GM23338 (cell line): Measurements from ENCODE around the gene TCF12. TPM values are rescaled to one million over a fixed set of nuclear protein-coding genes. Genes with fewer than 3 reads are reported as not detected.

Experiments
- ATAC-seq: fragments of 200-7000 bp; cut with Tn5 transposase; 3 replicates; pipeline ENCODE4 v1.9.1; 2020
- DNase-seq: peaks from one replicate; pipeline ENCODE4 v3.0.0-alpha.2; 2015; ENCODE audit warnings: low spot score
- H2AFZ ChIP-seq: fragments of 200-600 bp; sonication (generic); 2 replicates; pipeline ENCODE4 v1.8.0; 2016; ENCODE audit warnings: antibody characterized with exemption, mild to moderate bottlenecking, moderate library complexity
- H3F3A ChIP-seq: fragments of 200-600 bp; sonication (generic); replicated peaks from 2 replicates; pipeline ENCODE4 v1.8.0; 2017; ENCODE audit warnings: antibody characterized with exemption, mixed run types, low read depth
- H3K27ac ChIP-seq: fragments of 200-600 bp; sonication (generic); 2 replicates; pipeline ENCODE4 v1.6.1; 2016; ENCODE audit warnings: low read depth
- H3K27me3 ChIP-seq: fragments of 200-600 bp; sonication (generic); 2 replicates; pipeline ENCODE4 v1.8.0; 2016; ENCODE audit warnings: mild to moderate bottlenecking, mixed run types, moderate library complexity; ENCODE audit not compliant: insufficient read depth
- H3K36me3 ChIP-seq: fragments of 200-600 bp; sonication (generic); 2 replicates; pipeline ENCODE4 v1.8.0; 2016; ENCODE audit warnings: mild to moderate bottlenecking; ENCODE audit not compliant: insufficient read depth
- H3K4me1 ChIP-seq: fragments of 200-600 bp; sonication (generic); 2 replicates; pipeline ENCODE4 v1.8.0; 2016; ENCODE audit warnings: mild to moderate bottlenecking, moderate library complexity; ENCODE audit not compliant: insufficient read depth
- H3K4me2 ChIP-seq: fragments of 200-600 bp; sonication (generic); 2 replicates; pipeline ENCODE4 v1.7.1; 2017; ENCODE audit warnings: mixed run types
- H3K4me3 ChIP-seq: fragments of 200-600 bp; sonication (generic); 2 replicates; pipeline ENCODE4 v1.6.1; 2016; ENCODE audit warnings: mixed run types
- H3K79me2 ChIP-seq: fragments of 200-600 bp; sonication (generic); replicated peaks from 2 replicates; pipeline ENCODE4 v1.8.0; 2017; ENCODE audit warnings: mild to moderate bottlenecking; ENCODE audit not compliant: insufficient read depth
- H3K9me2 ChIP-seq: fragments of 200-600 bp; sonication (generic); 2 replicates; pipeline ENCODE4 v1.8.0; 2017; ENCODE audit not compliant: insufficient read depth
- H4K20me1 ChIP-seq: fragments of 200-600 bp; sonication (generic); replicated peaks from 2 replicates; pipeline ENCODE4 v1.8.0; 2017; ENCODE audit warnings: mild to moderate bottlenecking; ENCODE audit not compliant: insufficient read depth
- H3K27ac Mint-ChIP-seq: 2 replicates; pipeline ENCODE4 v1.8.0; 2020; ENCODE audit warnings: inconsistent platforms, mild to moderate bottlenecking, moderate library complexity, mixed read lengths
- H3K27me3 Mint-ChIP-seq: 3 replicates; pipeline ENCODE4 v1.8.0; 2022; ENCODE audit warnings: low read depth, mild to moderate bottlenecking, moderate library complexity, mixed read lengths, inconsistent platforms; ENCODE audit not compliant: insufficient read depth, poor library complexity
- H3K36me3 Mint-ChIP-seq: 3 replicates; pipeline ENCODE4 v1.8.0; 2021; ENCODE audit warnings: low read depth, mild to moderate bottlenecking, inconsistent platforms, moderate library complexity, mixed read lengths
- H3K4me1 Mint-ChIP-seq: 3 replicates; pipeline ENCODE4 v1.8.0; 2020; ENCODE audit warnings: mild to moderate bottlenecking, inconsistent platforms, mixed read lengths
- H3K4me3 Mint-ChIP-seq: 3 replicates; pipeline ENCODE4 v1.8.0; 2021; ENCODE audit warnings: moderate library complexity, mild to moderate bottlenecking, inconsistent platforms, mixed read lengths
- H3K9me3 Mint-ChIP-seq: 3 replicates; pipeline ENCODE4 v1.8.0; 2020; ENCODE audit warnings: moderate library complexity, mild to moderate bottlenecking, inconsistent platforms, mixed read lengths
- CREB1 ChIP-seq: fragments of 250-450 bp; sonication (Bioruptor Pico); IDR thresholded peaks from 2 replicates; pipeline ENCODE4 v1.5.0; 2020; ENCODE audit warnings: low read depth, mild to moderate bottlenecking, moderate library complexity
- EZH2 ChIP-seq: fragments of 200-600 bp; sonication (generic); IDR thresholded peaks from one replicate; pipeline ENCODE4 v1.8.0; 2017; ENCODE audit warnings: antibody characterized with exemption, mild to moderate bottlenecking, low read depth; ENCODE audit not compliant: unreplicated experiment
- EZH2phosphoT487 ChIP-seq: fragments of 200-600 bp; sonication (generic); IDR thresholded peaks from one replicate; pipeline ENCODE4 v1.8.1; 2018; ENCODE audit warnings: antibody characterized with exemption; ENCODE audit not compliant: unreplicated experiment
- JUNB ChIP-seq: IDR thresholded peaks from one replicate; pipeline ENCODE4 v1.6.1; 2016; ENCODE audit warnings: antibody characterized with exemption; ENCODE audit not compliant: unreplicated experiment
- NANOG ChIP-seq: IDR thresholded peaks from 2 replicates; pipeline ENCODE4 v1.6.1; 2016; ENCODE audit warnings: antibody characterized with exemption, borderline replicate concordance
- POLR2AphosphoS5 ChIP-seq: IDR thresholded peaks from 2 replicates; pipeline ENCODE4 v1.6.1; 2016; ENCODE audit warnings: antibody characterized with exemption, low read depth
- STAT1 ChIP-seq: IDR thresholded peaks from one replicate; pipeline ENCODE4 v1.6.1; 2016; ENCODE audit warnings: antibody characterized with exemption; ENCODE audit not compliant: unreplicated experiment
- ZNF114 ChIP-seq: fragments of 250-450 bp; sonication (Bioruptor Pico); IDR thresholded peaks from 2 replicates; pipeline ENCODE4 v1.5.0; 2020; ENCODE audit warnings: mild to moderate bottlenecking, moderate library complexity
- ZNF331 ChIP-seq: fragments of 250-450 bp; sonication (Bioruptor Pico); IDR thresholded peaks from 2 replicates; pipeline ENCODE4 v1.5.0; 2020; ENCODE audit warnings: low read depth, mild to moderate bottlenecking, moderate library complexity
- polyA plus RNA-seq: library from polyadenylated mRNA; unstranded; fragments of >200 nt; fragmentation: Nextera tagmentation; extraction: Ambion mirVana; gene quantifications from 2 replicates; pipeline ENCODE4 v1.2.1, GENCODE V29; 2016
- total RNA-seq: library from RNA; depleted of rRNA; stranded (reverse); fragments of >200 nt; shearing (Covaris generic); gene quantifications from 2 replicates; pipeline ENCODE4 v1.2.3, GENCODE V29; 2014
- TF ChIP-seq, protein P1 (sequence below): IDR thresholded peaks from one replicate; pipeline ENCODE4 v1.6.1; 2018; ENCODE audit warnings: antibody characterized with exemption; ENCODE audit not compliant: unreplicated experiment
- TF ChIP-seq, protein P2 (sequence below): IDR thresholded peaks from 2 replicates; pipeline ENCODE4 v1.6.1; 2016; ENCODE audit warnings: antibody characterized with exemption
- TF ChIP-seq, protein P3 (sequence below): fragments of 250-450 bp; sonication (Bioruptor Pico); IDR thresholded peaks from 2 replicates; pipeline ENCODE4 v1.5.0; 2020; ENCODE audit warnings: mild to moderate bottlenecking, moderate library complexity
- TF ChIP-seq, protein P4 (sequence below), 2 experiments: fragments of 200-600 bp in 1 of 2; sonication (generic) in 1 of 2; conservative IDR thresholded peaks; 2 replicates each; pipeline versions ENCODE4 v1.5.1 to v1.6.1; 2016 to 2017; ENCODE audit warnings: antibody characterized with exemption in 2 of 2, low read depth in 2 of 2, mild to moderate bottlenecking in 2 of 2, moderate library complexity in 1 of 2

TCF12 gene
- total and polyA plus RNA-seq, 2 experiments from 2014 or later: 27.6 to 104 TPM

DNA sequence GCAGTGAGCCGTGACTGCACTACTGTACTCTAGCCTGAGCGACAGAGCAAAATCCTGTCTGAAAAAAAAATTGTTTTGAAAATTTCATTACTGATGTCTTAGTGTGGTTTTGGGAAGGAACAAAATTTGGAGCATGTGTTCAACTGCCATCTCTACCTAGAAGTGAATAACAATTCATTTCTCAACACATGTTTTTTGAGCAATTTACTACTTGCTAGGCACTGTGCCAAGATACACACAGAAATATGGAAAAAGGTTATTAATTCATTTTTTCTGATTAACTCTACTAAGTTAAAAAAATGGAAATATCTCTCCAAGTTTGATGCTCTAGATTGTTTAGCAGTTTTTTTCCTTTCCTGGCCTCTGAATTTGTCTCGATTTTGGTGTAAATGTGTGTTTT lies 5.2 kb upstream of the TCF12 start (continued):
- TF ChIP-seq, protein P1, sequence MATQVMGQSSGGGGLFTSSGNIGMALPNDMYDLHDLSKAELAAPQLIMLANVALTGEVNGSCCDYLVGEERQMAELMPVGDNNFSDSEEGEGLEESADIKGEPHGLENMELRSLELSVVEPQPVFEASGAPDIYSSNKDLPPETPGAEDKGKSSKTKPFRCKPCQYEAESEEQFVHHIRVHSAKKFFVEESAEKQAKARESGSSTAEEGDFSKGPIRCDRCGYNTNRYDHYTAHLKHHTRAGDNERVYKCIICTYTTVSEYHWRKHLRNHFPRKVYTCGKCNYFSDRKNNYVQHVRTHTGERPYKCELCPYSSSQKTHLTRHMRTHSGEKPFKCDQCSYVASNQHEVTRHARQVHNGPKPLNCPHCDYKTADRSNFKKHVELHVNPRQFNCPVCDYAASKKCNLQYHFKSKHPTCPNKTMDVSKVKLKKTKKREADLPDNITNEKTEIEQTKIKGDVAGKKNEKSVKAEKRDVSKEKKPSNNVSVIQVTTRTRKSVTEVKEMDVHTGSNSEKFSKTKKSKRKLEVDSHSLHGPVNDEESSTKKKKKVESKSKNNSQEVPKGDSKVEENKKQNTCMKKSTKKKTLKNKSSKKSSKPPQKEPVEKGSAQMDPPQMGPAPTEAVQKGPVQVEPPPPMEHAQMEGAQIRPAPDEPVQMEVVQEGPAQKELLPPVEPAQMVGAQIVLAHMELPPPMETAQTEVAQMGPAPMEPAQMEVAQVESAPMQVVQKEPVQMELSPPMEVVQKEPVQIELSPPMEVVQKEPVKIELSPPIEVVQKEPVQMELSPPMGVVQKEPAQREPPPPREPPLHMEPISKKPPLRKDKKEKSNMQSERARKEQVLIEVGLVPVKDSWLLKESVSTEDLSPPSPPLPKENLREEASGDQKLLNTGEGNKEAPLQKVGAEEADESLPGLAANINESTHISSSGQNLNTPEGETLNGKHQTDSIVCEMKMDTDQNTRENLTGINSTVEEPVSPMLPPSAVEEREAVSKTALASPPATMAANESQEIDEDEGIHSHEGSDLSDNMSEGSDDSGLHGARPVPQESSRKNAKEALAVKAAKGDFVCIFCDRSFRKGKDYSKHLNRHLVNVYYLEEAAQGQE: no peak

DNA sequence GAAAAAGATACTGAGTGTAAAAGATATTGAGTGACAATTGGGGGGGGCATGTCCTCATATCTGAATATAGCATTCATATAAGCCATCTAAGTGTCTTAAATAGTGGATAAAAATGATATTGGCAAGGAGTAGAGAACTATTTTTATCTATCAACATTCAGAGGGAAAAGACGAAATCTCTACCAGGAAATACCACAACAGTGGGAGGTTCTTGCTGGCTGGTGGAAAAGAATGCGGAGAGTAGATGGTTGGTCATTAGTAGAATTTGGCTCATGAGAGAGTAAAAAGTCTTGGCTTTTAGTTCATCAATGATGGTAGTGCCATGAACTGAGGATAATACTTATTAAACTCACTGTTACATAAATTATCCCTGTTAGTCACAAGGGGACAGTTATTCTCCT lies 4.8 kb upstream of the TCF12 start:
- H3K27me3 Mint-ChIP-seq: peaks cover 12% of the 10 kb centered on the region
- no peak overlapping the region for H2AFZ ChIP-seq
- no peak for ATAC-seq
- H3K36me3 Mint-ChIP-seq: peaks cover 19% of the 10 kb centered on the region
- H3K36me3 ChIP-seq: no peaks in the 10 kb centered on the region
- no peak overlapping the region for H3K27ac ChIP-seq
- H3F3A ChIP-seq: no peaks in the 10 kb centered on the region
- no peaks in the 10 kb centered on the region; the same call in 1 of the 2 replicates for H3K27me3 ChIP-seq
- H3K4me1 ChIP-seq: peaks cover 18% of the 10 kb centered on the region
- H3K79me2 ChIP-seq: 0 out of 2 replicates have a peak, but pooled peaks cover 3% of the 10 kb centered on the region
- no peak overlapping the region for H3K27ac Mint-ChIP-seq
- peaks cover 11% of the 10 kb centered on the region; the same call in 1 of the 3 replicates for H3K9me3 Mint-ChIP-seq
- H3K4me2 ChIP-seq: no peak overlapping the region
- H3K4me3 ChIP-seq: no peak overlapping the region
- no peaks in the 10 kb centered on the region for H4K20me1 ChIP-seq
- peak; percentile 38 for DNase-seq
- H3K4me3 Mint-ChIP-seq: no peak overlapping the region
- no peaks in the 10 kb centered on the region for H3K9me2 ChIP-seq
- H3K4me1 Mint-ChIP-seq: peaks cover 18% of the 10 kb centered on the region; the same call in 2 of the 3 replicates
- TF ChIP-seq, protein P2, sequence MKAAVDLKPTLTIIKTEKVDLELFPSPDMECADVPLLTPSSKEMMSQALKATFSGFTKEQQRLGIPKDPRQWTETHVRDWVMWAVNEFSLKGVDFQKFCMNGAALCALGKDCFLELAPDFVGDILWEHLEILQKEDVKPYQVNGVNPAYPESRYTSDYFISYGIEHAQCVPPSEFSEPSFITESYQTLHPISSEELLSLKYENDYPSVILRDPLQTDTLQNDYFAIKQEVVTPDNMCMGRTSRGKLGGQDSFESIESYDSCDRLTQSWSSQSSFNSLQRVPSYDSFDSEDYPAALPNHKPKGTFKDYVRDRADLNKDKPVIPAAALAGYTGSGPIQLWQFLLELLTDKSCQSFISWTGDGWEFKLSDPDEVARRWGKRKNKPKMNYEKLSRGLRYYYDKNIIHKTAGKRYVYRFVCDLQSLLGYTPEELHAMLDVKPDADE: no peak
- TF ChIP-seq EZH2phosphoT487 (no peak), EZH2 (no peak), ZNF114 (CRISPR knock-in tag) (no peak), JUNB (no peak), POLR2AphosphoS5 (no peak), NANOG (no peak), STAT1 (no peak), CREB1 (CRISPR knock-in tag) (no peak), ZNF331 (CRISPR knock-in tag) (no peak)
- TF ChIP-seq, protein P3, sequence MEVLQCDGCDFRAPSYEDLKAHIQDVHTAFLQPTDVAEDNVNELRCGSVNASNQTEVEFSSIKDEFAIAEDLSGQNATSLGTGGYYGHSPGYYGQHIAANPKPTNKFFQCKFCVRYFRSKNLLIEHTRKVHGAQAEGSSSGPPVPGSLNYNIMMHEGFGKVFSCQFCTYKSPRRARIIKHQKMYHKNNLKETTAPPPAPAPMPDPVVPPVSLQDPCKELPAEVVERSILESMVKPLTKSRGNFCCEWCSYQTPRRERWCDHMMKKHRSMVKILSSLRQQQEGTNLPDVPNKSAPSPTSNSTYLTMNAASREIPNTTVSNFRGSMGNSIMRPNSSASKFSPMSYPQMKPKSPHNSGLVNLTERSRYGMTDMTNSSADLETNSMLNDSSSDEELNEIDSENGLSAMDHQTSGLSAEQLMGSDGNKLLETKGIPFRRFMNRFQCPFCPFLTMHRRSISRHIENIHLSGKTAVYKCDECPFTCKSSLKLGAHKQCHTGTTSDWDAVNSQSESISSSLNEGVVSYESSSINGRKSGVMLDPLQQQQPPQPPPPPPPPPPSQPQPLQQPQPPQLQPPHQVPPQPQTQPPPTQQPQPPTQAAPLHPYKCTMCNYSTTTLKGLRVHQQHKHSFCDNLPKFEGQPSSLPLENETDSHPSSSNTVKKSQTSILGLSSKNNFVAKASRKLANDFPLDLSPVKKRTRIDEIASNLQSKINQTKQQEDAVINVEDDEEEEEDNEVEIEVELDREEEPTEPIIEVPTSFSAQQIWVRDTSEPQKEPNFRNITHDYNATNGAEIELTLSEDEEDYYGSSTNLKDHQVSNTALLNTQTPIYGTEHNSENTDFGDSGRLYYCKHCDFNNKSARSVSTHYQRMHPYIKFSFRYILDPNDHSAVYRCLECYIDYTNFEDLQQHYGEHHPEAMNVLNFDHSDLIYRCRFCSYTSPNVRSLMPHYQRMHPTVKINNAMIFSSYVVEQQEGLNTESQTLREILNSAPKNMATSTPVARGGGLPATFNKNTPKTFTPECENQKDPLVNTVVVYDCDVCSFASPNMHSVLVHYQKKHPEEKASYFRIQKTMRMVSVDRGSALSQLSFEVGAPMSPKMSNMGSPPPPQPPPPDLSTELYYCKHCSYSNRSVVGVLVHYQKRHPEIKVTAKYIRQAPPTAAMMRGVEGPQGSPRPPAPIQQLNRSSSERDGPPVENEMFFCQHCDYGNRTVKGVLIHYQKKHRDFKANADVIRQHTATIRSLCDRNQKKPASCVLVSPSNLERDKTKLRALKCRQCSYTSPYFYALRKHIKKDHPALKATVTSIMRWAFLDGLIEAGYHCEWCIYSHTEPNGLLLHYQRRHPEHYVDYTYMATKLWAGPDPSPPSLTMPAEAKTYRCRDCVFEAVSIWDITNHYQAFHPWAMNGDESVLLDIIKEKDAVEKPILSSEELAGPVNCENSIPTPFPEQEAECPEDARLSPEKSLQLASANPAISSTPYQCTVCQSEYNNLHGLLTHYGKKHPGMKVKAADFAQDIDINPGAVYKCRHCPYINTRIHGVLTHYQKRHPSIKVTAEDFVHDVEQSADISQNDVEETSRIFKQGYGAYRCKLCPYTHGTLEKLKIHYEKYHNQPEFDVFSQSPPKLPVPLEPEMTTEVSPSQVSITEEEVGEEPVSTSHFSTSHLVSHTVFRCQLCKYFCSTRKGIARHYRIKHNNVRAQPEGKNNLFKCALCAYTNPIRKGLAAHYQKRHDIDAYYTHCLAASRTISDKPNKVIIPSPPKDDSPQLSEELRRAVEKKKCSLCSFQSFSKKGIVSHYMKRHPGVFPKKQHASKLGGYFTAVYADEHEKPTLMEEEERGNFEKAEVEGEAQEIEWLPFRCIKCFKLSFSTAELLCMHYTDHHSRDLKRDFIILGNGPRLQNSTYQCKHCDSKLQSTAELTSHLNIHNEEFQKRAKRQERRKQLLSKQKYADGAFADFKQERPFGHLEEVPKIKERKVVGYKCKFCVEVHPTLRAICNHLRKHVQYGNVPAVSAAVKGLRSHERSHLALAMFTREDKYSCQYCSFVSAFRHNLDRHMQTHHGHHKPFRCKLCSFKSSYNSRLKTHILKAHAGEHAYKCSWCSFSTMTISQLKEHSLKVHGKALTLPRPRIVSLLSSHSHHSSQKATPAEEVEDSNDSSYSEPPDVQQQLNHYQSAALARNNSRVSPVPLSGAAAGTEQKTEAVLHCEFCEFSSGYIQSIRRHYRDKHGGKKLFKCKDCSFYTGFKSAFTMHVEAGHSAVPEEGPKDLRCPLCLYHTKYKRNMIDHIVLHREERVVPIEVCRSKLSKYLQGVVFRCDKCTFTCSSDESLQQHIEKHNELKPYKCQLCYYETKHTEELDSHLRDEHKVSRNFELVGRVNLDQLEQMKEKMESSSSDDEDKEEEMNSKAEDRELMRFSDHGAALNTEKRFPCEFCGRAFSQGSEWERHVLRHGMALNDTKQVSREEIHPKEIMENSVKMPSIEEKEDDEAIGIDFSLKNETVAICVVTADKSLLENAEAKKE (CRISPR knock-in tag): no peak
- TF ChIP-seq, protein P4, sequence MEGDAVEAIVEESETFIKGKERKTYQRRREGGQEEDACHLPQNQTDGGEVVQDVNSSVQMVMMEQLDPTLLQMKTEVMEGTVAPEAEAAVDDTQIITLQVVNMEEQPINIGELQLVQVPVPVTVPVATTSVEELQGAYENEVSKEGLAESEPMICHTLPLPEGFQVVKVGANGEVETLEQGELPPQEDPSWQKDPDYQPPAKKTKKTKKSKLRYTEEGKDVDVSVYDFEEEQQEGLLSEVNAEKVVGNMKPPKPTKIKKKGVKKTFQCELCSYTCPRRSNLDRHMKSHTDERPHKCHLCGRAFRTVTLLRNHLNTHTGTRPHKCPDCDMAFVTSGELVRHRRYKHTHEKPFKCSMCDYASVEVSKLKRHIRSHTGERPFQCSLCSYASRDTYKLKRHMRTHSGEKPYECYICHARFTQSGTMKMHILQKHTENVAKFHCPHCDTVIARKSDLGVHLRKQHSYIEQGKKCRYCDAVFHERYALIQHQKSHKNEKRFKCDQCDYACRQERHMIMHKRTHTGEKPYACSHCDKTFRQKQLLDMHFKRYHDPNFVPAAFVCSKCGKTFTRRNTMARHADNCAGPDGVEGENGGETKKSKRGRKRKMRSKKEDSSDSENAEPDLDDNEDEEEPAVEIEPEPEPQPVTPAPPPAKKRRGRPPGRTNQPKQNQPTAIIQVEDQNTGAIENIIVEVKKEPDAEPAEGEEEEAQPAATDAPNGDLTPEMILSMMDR (conservative IDR thresholded peaks at IDR 0.05; ENCODE audit: low read depth in 2 of 2): no peak
